Measurements from ENCODE around the gene TMEM250.

DNA sequence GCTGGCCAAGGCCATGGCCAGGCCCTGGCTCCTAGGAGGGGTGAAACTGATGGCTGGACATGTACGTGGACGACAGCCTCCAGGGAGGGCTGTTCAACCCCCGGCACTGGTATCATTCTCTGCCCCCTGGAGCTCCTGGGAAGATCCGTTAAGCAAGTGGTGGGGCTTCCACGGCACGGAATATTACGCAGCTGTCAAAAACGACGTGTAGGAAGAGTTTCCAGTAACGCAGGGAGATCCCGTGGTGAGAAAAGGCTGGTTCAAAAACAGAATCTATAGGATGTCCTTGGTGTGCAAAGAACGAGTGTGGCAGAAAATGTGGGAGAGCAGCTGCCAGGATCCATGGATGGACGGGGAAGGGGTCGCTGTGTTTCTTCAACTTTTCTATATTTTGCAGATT is 36.3 kb upstream of the TMEM250 start:
- TF ChIP-seq, protein P1, sequence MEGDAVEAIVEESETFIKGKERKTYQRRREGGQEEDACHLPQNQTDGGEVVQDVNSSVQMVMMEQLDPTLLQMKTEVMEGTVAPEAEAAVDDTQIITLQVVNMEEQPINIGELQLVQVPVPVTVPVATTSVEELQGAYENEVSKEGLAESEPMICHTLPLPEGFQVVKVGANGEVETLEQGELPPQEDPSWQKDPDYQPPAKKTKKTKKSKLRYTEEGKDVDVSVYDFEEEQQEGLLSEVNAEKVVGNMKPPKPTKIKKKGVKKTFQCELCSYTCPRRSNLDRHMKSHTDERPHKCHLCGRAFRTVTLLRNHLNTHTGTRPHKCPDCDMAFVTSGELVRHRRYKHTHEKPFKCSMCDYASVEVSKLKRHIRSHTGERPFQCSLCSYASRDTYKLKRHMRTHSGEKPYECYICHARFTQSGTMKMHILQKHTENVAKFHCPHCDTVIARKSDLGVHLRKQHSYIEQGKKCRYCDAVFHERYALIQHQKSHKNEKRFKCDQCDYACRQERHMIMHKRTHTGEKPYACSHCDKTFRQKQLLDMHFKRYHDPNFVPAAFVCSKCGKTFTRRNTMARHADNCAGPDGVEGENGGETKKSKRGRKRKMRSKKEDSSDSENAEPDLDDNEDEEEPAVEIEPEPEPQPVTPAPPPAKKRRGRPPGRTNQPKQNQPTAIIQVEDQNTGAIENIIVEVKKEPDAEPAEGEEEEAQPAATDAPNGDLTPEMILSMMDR (IDR thresholded peaks at IDR 0.05): no peak
- TF ChIP-seq POLR2A (IDR thresholded peaks at IDR 0.05): no peak

All from testis (tissue), 2 donors.